Tongue (tissue), 2 donors: ENCODE data around the gene SMARCA4. TPM values are rescaled to one million over a fixed set of nuclear protein-coding genes. Genes with fewer than 3 reads are reported as not detected.
"Not testable (repeated sequence)": the region's sequence is repeated elsewhere in the genome, so short reads cannot be mapped to it uniquely, and the experiment has no call there.

Experiments used
- DNase-seq: peaks from one replicate; pipeline ENCODE4 v3.0.0-alpha.2; 2015
- total RNA-seq: library from RNA; depleted of rRNA; stranded (reverse); fragments of >200 nt; gene quantifications from one replicate; pipeline ENCODE4 v1.2.3, GENCODE V29; 2014

The SMARCA4 gene
- total RNA-seq, 1 donor from 2014 or later: 87.7 TPM

DNA sequence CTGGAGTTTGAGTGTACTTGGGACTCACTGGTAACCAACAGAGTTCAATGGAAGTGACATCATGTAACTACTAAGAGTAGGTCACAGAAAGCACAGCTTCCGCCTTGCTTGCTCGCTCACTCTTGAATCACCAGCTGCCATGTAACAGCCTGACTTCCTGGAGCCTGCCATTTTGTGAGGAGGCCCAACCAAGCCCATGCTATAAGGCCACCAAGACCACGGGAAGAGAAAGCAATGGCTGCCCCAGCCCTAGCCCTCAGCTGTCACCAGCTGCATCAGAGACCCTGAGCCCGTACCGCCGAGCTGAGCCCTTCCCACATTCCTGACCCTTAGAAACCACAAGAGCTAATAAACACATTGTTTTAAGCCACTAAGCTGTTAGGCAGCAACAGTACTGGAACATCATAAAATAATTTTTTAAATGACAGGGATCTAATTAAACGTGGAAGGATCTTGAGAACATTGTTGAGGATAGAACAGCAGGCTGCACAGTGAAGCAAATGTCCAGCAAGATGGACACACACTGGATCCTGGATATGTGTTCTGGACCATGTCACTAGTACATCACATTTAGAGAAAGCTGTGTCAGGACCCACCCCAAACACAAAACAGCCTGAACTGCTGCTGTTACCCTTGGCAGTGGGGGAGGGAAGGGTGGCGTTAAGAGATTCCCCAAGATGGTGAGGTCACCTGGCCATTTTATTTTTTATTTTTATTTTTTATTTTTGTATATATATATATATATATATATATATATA, 106.7 kb downstream of the SMARCA4 start:
- no peak for DNase-seq

DNA sequence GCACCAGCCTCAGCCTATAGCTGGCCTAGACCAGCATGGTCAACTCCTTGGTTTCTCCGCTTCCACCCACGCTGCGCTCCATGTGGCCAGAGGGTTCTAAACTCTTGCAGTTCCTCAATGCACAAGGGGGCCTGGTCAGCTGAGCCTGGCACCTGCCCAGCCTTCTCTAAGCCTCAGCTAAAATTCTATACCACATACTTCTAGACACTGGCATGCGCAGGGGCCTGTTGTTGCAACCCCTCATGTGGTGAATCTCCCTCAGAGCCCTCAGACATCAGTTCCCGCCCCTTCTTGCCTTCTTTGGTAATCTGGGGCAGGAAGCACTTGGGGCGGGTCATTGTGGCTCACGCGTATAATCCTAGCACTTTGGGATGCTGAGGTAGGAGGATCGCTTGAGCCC, 108.7 kb downstream of the SMARCA4 start:
- DNase-seq: peak; percentile 22

DNA sequence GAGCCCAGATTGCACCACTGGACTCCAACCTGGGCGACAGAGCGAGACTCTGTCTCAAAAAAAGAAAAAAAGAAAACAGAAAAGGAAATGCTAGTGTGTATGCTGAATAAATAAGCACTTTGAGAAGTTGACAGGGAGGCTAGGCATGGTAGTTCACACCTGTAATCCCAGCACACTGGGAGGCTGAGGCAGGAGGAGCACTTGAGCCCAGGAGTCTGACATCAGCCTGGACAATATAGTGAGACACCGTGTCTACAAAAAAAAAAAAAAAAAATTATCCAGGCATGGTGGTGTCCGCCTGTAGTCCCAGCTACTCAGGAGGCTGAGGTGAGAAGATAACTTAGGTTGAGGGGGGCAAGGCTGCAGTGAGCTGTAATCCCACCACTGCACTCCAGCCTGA, 109.3 kb downstream of the SMARCA4 start:
- no peak for DNase-seq

GRCh38 chr19:11073568-11073967, 112.7 kb downstream of the SMARCA4 start:
- DNase-seq: no peak

DNA sequence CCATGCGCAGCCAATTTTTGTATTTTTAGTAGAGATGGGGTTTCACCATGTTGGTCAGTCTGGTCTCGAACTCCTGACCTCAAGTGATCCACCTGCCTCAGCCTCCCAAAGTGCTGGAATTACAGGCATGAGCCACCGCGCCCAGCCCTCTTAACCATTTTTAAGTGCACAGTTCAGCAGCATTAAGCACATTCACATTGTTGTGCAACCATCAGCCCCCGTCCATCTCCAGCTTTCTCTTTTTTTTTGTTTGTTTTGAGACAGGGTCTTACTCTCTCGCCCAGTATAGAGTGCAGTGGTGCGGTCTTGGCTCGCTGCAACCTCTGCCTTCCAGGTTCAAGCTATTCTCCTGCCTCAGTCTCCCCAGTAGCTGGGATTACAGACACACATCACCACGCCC, 116.0 kb downstream of the SMARCA4 start:
- not testable (repeated sequence) for DNase-seq

DNA sequence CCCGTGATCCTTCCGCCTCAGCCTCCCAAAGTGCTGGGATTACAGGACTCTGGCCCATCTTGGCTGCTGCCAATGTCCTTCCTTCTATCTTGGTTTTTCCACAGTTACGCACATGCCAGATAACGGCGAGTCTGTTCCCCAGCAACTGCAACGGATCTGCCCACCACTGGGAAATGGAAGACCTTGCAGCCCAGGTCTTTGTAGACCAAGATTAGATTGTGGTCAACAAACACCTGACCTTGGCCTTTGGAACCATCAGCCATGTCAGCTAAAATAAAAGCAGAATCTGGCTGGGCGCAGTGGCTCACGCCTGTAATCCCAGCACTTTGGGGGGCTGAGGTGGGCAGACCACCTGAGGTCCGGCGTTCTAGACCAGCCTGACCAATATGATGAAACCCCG, 118.1 kb downstream of the SMARCA4 start:
- DNase-seq: no peak

DNA sequence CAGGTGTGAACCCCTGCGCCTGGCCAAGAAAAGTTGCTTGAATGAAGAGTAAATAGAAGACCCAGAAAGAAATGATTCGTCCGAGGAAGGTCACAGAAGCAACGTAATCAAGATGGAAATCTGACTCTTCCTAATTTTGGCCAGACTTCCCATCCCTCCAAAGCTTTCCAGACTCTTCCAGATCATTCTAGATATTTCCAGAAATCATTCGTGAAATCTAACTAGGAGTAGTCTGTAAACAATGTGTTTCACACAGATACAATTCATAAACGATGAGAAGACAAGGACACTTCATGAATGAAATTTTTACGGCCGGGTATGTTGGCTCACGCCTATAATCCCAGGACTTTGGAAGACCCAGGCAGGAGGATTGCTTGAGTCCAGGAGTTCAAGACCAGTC, 119.2 kb downstream of the SMARCA4 start:
- no peak for DNase-seq

- DNase-seq: no peak
These were observed 127.2 kb downstream of the SMARCA4 start for GRCh38 chr19:11087870-11088505.

- peak; percentile 50 for DNase-seq
These were observed 127.8 kb downstream of the SMARCA4 start for GRCh38 chr19:11088506-11089253.

GRCh38 chr19:11089254-11090013, 128.6 kb downstream of the SMARCA4 start, which contains the start of gene LDLR:
TSS of gene LDLR (plus strand) at chr19:11089463. CDS start at chr19:11089549, 86 bp downstream.
- DNase-seq: peak; percentile 95

DNA sequence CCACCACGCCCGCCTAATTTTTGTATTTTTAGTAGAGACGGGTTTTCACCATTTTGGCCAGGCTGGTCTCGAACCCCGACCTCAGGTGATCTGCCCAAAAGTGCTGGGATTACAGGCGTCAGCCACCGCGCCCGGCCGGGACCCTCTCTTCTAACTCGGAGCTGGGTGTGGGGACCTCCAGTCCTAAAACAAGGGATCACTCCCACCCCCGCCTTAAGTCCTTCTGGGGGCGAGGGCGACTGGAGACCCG, 129.1 kb downstream of the SMARCA4 start:
- not testable (repeated sequence) for DNase-seq

DNA sequence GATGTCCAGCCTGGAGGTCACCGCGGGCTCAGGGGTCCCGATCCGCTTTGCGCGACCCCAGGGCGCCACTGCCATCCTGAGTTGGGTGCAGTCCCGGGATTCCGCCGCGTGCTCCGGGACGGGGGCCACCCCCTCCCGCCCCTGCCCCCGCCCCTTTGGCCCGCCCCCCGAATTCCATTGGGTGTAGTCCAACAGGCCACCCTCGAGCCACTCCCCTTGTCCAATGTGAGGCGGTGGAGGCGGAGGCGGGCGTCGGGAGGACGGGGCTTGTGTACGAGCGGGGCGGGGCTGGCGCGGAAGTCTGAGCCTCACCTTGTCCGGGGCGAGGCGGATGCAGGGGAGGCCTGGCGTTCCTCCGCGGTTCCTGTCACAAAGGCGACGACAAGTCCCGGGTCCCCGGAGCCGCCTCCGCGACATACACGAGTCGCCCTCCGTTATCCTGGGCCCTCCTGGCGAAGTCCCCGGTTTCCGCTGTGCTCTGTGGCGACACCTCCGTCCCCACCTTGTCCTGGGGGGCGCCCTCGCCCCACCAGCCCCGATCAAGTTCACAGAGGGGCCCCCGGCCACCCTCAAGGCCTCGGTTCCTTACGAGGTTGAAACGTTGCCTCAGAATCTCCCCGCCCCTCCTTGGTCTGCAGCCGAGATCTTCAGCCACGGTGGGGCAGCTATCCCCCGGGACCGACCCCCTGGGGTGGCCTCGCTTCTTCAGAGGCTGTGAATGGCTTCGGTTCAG, 129.6 kb downstream of the SMARCA4 start:
- peak; percentile 99 for DNase-seq

DNA sequence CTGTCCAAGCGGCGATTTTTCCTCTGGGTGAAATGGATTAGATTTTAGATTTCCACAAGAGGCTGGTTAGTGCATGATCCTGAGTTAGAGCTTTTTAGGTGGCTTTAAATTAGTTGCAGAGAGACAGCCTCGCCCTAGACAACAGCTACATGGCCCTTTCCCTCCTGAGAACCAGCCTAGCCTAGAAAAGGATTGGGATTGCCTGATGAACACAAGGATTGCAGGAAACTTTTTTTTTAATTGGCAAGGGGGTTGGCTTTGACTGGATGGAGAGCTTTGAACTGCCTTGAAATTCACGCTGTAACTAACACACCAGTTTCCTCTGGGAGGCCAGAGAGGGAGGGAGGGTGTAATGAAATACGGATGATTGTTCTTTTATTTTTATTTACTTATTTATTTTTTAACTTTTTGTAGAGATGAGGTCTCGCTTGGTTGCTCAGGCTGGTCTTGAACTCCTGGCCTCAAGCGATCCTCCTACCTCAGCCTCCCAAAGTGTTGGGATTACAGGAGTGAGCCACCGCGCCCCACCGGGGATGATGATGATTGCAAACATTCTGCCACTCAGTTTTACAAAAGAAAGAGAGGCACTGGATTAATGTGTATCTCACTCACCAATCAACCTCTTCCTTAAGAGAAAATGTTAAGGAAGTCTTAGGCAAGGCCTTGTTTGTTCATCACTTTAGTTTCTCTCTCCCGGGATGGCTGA, 130.3 kb downstream of the SMARCA4 start:
- no peak for DNase-seq

DNA sequence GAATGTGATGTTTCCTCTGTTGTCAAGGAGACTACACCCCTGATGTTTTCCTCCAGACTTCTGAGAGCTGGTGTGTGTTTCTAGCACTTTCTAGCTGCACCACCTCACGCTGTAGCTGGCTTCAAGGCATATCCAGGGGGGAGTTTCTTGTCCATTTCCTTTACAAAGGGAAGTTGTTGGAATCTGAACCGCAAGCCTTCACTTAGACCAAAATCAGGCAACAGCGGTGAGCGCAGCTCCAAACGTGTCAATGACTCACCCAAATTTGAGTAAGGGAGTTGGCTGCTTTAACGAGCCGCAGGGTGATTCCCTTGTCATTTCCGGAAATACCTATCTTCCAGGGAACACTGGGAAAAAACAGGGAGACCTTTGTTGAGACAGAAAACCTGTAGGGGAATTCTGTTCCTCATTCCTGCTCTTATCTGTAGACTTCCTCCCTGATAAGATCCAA, 130.9 kb downstream of the SMARCA4 start:
- DNase-seq: peak; percentile 82

GRCh38 chr19:11092181-11092538, 131.3 kb downstream of the SMARCA4 start:
- peak; percentile 51 for DNase-seq

- no peak for DNase-seq
These were observed 132.9 kb downstream of the SMARCA4 start for GRCh38 chr19:11093689-11094238.

DNA sequence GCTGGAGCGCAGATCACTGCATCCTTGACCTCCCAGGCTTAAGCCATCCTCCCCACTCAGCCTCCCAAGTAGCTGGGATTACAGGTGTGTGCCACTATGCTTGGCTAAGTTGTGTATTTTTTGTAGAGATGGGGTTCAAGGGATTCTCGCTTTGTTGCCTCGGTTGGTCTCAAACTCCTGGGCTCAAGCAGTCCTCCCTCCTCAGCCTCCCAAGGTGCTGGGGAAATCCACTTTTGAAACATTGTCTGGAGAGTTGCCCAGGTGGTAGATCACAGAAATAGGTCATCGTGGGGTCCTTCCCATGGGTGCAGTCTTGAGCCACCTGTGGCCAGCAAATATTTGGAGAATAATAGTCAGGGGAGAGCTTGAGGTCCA, 133.7 kb downstream of the SMARCA4 start:
- DNase-seq: no peak

GRCh38 chr19:11096210-11096841, 135.5 kb downstream of the SMARCA4 start:
- DNase-seq: peak; percentile 95

- not testable (repeated sequence) for DNase-seq
These were observed 136.5 kb downstream of the SMARCA4 start for GRCh38 chr19:11097367-11097766.

DNA sequence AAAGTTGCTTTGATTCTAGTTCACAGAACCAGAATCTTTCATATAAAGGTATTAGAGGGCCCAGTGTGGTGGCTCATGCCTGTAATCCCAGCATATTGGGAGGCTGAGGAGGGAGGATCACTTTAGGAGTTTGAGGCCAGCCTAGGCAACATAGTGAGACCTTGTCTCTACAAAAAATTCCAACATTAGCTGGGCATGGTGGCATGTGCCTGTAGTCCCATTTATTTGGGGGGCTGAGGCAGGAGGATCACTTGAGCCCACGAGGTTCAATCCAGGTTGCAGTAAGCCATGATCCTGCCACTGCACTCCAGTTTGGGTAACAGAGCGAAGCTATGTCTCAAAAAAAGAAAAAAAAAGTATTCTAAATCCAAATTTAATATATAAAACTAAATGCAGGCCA, 137.5 kb downstream of the SMARCA4 start:
- no peak for DNase-seq
